Right forelimb (tissue), 1 donor: ENCODE measurements around the gene CAAP1.
"Not testable (repeated sequence)": the region's sequence is repeated elsewhere in the genome, so short reads cannot be mapped to it uniquely, and the experiment has no call there.

Source experiments
- DNase-seq: peaks from one replicate; pipeline ENCODE4 v3.0.0-alpha.2; 2018

The CAAP1 gene

DNA sequence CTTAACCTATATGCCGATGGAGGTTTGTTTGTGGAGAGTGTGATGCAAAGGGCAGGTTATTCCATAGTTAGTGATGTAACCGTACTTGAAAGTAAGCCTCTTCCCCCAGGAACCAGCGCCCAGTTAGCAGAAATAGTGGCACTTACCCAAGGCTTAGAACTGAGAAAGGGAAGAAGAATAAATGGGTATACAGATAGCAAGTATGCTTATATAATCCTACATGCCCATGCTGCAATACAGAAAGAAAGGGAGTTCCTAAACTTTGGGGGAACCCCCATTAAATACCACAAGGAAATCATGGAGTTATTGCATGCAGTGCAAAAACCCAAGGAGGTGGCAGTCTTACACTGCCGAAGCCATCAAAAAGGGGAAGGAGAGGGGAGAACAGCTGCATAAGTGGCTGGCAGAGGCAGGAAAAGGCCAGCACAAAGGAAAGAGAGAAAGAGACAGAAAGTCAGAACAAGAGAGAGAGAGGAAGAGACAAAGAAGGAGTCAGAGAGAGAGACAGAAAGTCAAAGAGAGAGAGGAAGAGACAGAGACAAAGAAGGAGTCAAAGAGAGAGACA is 64.1 kb downstream of the CAAP1 start:
- not testable (repeated sequence) for DNase-seq

DNA sequence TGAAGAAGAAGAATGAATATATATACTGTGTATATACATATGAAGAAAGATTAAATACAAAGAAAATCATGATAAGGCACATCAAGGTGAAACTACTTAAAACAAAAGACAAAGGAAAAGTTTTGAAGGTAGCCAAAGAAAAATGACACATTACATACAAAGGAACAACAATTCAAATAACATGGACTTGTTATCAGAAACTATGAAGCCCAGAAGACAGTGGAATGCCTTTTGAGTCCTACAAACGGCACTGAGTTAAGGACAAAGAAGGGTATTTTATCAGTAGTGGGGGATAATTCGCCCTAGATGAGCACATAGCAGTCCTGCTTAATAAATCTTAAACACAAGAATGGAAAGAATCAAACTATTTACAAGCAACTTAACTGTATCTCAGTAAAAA is 77.8 kb downstream of the CAAP1 start:
- DNase-seq = no peak

DNA sequence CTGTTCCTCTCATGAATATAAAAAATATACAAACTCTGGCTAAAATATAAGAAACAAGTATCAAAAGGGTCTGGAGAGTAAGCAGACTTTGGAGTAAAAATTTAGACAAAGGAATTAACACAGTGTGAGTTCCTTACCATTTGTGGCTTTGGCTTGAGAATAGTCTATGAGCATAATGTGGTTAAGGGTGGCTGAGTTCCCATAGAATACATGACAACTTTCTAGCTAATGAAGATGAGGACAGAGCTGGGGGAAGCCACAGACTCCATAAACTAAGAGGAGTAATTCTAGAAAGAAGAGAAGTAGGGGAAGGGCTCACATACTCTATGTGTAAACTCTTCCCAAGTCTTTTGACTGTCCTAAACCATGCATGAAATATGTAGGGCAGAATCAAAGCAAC is 79.4 kb downstream of the CAAP1 start:
- DNase-seq = no peak

DNA sequence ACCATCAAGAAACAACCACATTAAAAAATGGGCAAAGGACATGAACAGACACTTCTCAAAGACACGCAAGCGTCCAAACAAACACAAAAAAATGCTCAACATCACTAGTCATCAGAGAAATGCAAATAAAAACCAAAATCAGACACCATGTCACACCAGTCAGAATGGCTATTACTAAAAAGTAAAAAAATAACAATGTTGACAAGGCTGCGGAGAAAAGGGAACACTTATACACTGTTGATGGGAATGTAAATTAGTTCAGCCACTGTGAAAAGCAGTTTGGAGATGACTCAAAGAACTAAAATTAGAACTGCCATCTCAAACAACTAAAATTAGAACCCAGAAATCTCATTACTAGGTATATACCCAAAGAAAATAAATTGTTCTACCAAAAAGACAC is 80.4 kb downstream of the CAAP1 start:
- no peak for DNase-seq

DNA sequence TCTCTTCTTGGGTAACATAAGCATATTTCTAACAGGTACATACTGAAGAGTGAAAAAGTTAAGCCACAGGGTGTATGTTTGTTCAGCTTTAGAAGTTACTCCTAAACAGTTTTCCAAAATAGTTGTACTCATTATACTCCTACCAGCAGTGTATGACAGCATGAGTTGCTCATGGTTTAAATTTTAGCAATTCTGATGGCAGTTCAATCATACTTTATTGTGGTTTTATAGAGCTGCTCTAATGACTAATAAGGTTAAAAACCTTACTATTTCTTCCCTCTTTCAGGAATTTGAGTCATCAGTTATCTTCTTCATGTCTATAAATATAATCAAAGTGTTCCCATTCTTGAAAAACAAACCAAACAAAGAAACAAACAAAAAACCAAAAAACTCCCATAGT is 81.5 kb downstream of the CAAP1 start:
- no peak for DNase-seq

DNA sequence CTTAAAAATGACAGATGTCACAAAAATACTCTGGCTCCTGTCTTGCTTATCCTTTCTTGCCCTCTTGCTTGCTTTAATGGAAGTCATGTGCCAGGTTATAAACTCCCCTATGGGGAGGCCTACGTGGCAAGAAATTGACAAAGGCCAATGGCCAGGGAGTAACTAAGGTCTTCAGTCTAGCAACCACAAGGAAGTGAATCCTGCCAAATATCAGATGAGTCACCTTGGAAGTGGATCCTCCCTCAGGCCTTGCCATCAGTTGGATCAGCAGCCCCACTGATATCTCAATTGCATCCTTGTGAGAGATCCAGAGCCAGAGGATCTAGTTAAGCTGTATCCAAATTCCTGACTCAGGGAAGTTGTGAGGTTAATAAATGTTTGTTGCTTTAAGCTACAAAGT is 82.8 kb downstream of the CAAP1 start:
- no peak for DNase-seq

DNA sequence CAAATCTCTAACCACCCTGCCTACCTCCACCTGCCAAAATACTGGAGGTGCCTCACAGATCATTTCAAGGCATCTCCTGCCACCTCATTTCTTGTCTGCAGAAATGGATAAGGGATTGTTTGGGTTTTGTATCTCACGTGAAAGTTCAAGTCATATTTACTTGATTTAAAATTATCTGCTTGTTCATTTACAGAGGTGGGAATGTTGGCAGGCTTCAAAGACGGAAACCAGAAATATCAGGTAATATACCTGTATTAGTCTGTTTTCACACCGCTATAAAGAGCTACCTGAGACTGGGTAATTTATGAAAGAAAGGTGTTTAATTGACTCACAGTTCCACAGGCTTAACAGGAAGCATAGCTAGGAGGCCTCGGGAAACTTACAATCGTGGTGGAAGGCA is 85.4 kb downstream of the CAAP1 start:
- no peak for DNase-seq

DNA sequence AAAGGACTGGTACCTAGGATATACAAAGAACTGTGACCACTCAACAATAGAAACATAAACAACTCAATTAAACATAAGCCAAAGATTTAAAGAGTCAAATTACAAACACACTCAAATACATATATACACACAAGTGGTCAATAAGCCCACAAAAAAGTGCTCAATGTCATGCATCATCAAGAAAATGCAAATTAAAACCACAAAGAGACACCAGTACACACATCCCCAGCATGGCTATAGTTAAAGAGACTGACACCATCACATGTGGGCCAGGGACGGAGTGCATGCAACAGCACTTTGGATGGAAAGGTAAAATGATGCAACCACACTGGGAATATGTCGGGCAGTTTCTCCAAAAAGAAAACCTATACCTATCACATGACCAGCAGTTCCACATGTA is 89.7 kb downstream of the CAAP1 start:
- DNase-seq = no peak

DNA sequence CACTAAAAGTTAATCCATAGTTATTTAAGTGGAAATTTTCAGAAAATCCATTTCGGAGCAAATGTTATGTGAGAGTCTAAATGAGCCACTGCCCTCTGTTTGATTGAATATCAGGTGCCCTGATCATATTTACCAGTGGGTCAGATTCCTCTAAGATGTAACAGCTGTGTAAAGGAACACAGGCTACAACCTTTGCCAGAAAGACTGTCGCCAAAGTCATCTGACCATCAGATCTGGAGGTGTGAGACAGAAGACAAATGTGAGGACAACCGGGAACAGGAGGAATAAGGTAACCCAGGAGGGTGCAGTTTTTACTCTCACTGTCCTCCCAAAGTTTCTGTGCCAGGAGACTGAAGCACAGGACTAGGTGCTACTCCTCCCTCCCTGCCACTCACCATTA is 90.8 kb downstream of the CAAP1 start:
- DNase-seq = no peak

DNA sequence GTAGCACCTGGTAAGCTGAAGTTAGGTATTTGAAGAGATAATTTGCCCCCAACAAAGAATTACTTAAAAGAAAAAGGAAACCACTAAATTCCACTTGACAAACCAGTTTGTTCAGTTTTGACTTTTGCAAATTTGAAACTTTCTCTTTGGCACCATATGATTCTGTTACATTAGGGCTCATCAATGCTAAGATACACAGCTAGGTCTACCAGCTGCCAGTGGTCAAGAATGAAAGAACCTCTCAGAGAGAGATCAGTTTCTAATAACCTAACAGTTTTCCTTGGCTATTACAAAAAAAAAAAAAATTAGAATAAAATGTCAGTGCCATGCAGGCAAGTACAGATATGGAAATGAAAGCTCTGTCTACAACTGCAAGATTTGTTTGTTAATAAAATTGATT is 92.3 kb downstream of the CAAP1 start:
- no peak for DNase-seq

DNA sequence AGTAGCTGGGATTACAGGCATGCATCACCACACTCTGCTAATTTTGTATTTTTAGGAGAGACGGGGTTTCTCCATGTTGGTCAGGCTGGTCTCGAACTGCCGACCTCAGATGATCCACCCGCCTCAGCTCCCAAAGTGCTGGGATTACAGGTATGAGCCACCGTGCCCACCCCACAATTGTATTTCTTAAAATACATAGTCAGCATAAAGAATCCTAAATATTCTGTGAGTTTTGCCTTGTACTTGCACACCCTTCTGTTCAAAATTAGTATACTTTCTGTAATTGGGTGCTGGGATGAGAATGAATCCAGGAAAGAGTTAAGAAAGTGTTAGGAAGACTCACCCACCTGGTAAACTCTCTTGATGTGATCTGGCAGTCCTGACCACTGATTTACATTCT is 101.3 kb downstream of the CAAP1 start:
- no peak for DNase-seq
